Aorta (tissue), 5 donors: ENCODE results near the gene TSTD1. TPM values are rescaled to one million over a fixed set of nuclear protein-coding genes. Genes with fewer than 3 reads are reported as not detected.
A peak's percentile ranks its signal among the peaks of the same experiment; 100 is the strongest.

Source experiments
- ATAC-seq: fragments of 200-7000 bp; cut with Tn5 transposase; one replicate; pipeline ENCODE4 v1.9.1; 2022; ENCODE audit warnings: moderate library complexity; ENCODE audit not compliant: low FRiP score
- DNase-seq, 2 donors: peaks; one replicate each; pipeline ENCODE4 v3.0.0-alpha.2; 2020
- H3K27ac ChIP-seq, 2 donors: one replicate each; pipeline ENCODE4 v1.5.1; 2013; ENCODE audit warnings: low read length in 2 of 2, mild to moderate bottlenecking in 2 of 2, moderate library complexity in 2 of 2, control low read depth in 1 of 2, inconsistent platforms in 1 of 2, low read depth in 1 of 2
- H3K27me3 ChIP-seq, 2 donors: one replicate each; pipeline ENCODE4 v1.6.1; 2013; ENCODE audit warnings: control low read depth in 1 of 2, low read length in 1 of 2, mild to moderate bottlenecking in 1 of 2, moderate library complexity in 1 of 2; ENCODE audit not compliant: insufficient read depth in 2 of 2, control insufficient read depth in 1 of 2
- H3K36me3 ChIP-seq, 2 donors: one replicate each; pipeline ENCODE4 v1.6.1; 2013; ENCODE audit warnings: control low read depth in 1 of 2, low read length in 1 of 2, mild to moderate bottlenecking in 1 of 2; ENCODE audit not compliant: insufficient read depth in 2 of 2, control insufficient read depth in 1 of 2
- H3K4me1 ChIP-seq, 2 donors: one replicate each; pipeline ENCODE4 v1.6.1; 2013; ENCODE audit warnings: low read length in 2 of 2, control low read depth in 1 of 2, mild to moderate bottlenecking in 1 of 2, moderate library complexity in 1 of 2; ENCODE audit not compliant: insufficient read depth in 2 of 2, control insufficient read depth in 1 of 2
- H3K4me3 ChIP-seq, 2 donors: one replicate each; pipeline ENCODE4 v1.5.1; 2013; ENCODE audit warnings: low read length in 2 of 2, control low read depth in 1 of 2, mild to moderate bottlenecking in 1 of 2
- H3K9me3 ChIP-seq: one replicate; pipeline ENCODE4 v1.6.1; 2013; ENCODE audit warnings: mild to moderate bottlenecking, low read length; ENCODE audit not compliant: control insufficient read depth
- whole genome bisulfite sequencing, 2 donors: extraction: QIAGEN DNeasy Blood & Tissue Kit; methylation state at CpG; one replicate each; pipeline ENCODE4 v1.1.7; 2013; 5-methylcytosine and 5-hydroxymethylcytosine counted together
- intact Hi-C, 2 donors: fragments of 100-400 bp; cut with DNase I; formaldehyde crosslinking; loops; one replicate each; pipeline versions ENCODE4 v1.14.2 to v1.15.0; 2022
- polyA plus RNA-seq, 2 donors: library from polyadenylated mRNA; stranded (reverse); fragments of 200-250 nt; gene quantifications; one replicate each; pipeline ENCODE4 v1.2.3, GENCODE V29; 2013
- total RNA-seq, 2 donors: library from RNA; stranded (reverse); fragmentation: NEBNext Ultra II Directional; extraction: Animal tissue kit (Norgen Biotek cat#: 25700); gene quantifications; one replicate each; pipeline ENCODE4 v1.2.1, GENCODE V29; 2021
- donor health status: healthy with polysubstance abuse.
- donor health status: Bipolar disorder and iron deficiency.
- donor health status: DM: no; HTN: no; CAD: no.
- donor health status: DM: no; HTN: no; CAD: no.
- donor health status: DM: yes; HTN: yes; CAD: no.

The TSTD1 gene
- total and polyA plus RNA-seq, 4 donors: 9.1 to 31.9 (median 12.9) TPM

GRCh38 chr1:161080441-161081405 lies 42.0 kb upstream of the TSTD1 start:
- WGBS, 2 donors: 78 to 81% methylated on average over 5 of the region's 5 CpGs
- no peak overlapping the region for H3K27ac ChIP-seq
- H3K27me3 ChIP-seq: no peaks in the 10 kb centered on the region
- DNase-seq: no peak
- H3K4me1 ChIP-seq: no peaks in the 10 kb centered on the region
- ATAC-seq: no peak
- intact Hi-C loops: no loop called here
- H3K36me3 ChIP-seq: no peaks in the 10 kb centered on the region
- H3K9me3 ChIP-seq: no peaks in the 10 kb centered on the region
- no peak overlapping the region for H3K4me3 ChIP-seq

GRCh38 chr1:161079436-161080110 lies 40.8 kb upstream of the TSTD1 start:
- H3K4me1 ChIP-seq: no peaks in the 10 kb centered on the region
- no peak for ATAC-seq
- no peaks in the 10 kb centered on the region for H3K27me3 ChIP-seq
- H3K9me3 ChIP-seq: no peaks in the 10 kb centered on the region
- WGBS, 2 donors: 44 to 47% methylated on average over 39 to 41 of the region's 41 CpGs
- no peaks in the 10 kb centered on the region for H3K36me3 ChIP-seq
- peak in 1 of 2 donors; percentile 70 for DNase-seq
- intact Hi-C loops: no loop called here
- H3K27ac ChIP-seq: no peak overlapping the region
- no peak overlapping the region for H3K4me3 ChIP-seq

GRCh38 chr1:161077426-161077825 lies 38.7 kb upstream of the TSTD1 start:
- H3K27ac ChIP-seq: no peak overlapping the region
- no peak for ATAC-seq
- H3K9me3 ChIP-seq: no peaks in the 10 kb centered on the region
- H3K27me3 ChIP-seq: no peaks in the 10 kb centered on the region
- H3K4me3 ChIP-seq: no peak overlapping the region
- DNase-seq: peak in 1 of 2 donors; percentile 48
- no peaks in the 10 kb centered on the region for H3K36me3 ChIP-seq
- H3K4me1 ChIP-seq: no peaks in the 10 kb centered on the region
- intact Hi-C loops: no loop called here
- 60 to 68% methylated on average over 9 of the region's 9 CpGs for WGBS, 2 donors

- ATAC-seq (no peak), DNase-seq (peak in 1 of 2 donors; percentile 11)
- intact Hi-C loops: no loop called here
- no peaks in the 10 kb centered on the region for H3K4me1 ChIP-seq
- no peak overlapping the region for H3K27ac ChIP-seq
- no peak overlapping the region for H3K4me3 ChIP-seq
- H3K27me3 ChIP-seq: no peaks in the 10 kb centered on the region
- H3K9me3 ChIP-seq: no peaks in the 10 kb centered on the region
- H3K36me3 ChIP-seq: no peaks in the 10 kb centered on the region
Measured at GRCh38 chr1:161076410-161076809, 37.6 kb upstream of the TSTD1 start.

GRCh38 chr1:161074676-161075368 lies 36.1 kb upstream of the TSTD1 start:
- Histone ChIP-seq H3K27me3 (no peaks in the 10 kb centered on the region), H3K4me1 (no peaks in the 10 kb centered on the region), H3K4me3 (no peak overlapping the region), H3K9me3 (no peaks in the 10 kb centered on the region), H3K36me3 (no peaks in the 10 kb centered on the region), H3K27ac (no peak overlapping the region)
- 78 to 81% methylated on average over 12 of the region's 12 CpGs for WGBS, 2 donors
- intact Hi-C loops: no loop called here
- peak in 1 of 2 donors; percentile 53 for DNase-seq
- ATAC-seq: no peak

- Histone ChIP-seq H3K36me3 (no peaks in the 10 kb centered on the region), H3K27me3 (no peaks in the 10 kb centered on the region), H3K9me3 (no peaks in the 10 kb centered on the region), H3K4me1 (no peaks in the 10 kb centered on the region), H3K27ac (no peak overlapping the region), H3K4me3 (no peak overlapping the region)
- intact Hi-C loops: no loop called here
- WGBS, 2 donors: 74 to 78% methylated on average over 7 of the region's 7 CpGs
- ATAC-seq (peak; percentile 4), DNase-seq (peak in 1 of 2 donors; percentile 60)
Measured at GRCh38 chr1:161073474-161074121, 34.8 kb upstream of the TSTD1 start.

- H3K9me3 ChIP-seq: no peaks in the 10 kb centered on the region
- WGBS, 2 donors: 92 to 94% methylated on average over 17 to 19 of the region's 19 CpGs
- DNase-seq (no peak), ATAC-seq (no peak)
- no peaks in the 10 kb centered on the region for H3K4me1 ChIP-seq
- H3K36me3 ChIP-seq: no peaks in the 10 kb centered on the region
- H3K27me3 ChIP-seq: no peaks in the 10 kb centered on the region
- H3K4me3 ChIP-seq: no peak overlapping the region
- no peak overlapping the region for H3K27ac ChIP-seq
- intact Hi-C loops: no loop called here
Measured at GRCh38 chr1:161072751-161073449, 34.1 kb upstream of the TSTD1 start.

- intact Hi-C loops: no loop called here
- H3K4me1 ChIP-seq: no peaks in the 10 kb centered on the region
- peak in 1 of 2 donors; percentile 72 for DNase-seq
- H3K9me3 ChIP-seq: no peaks in the 10 kb centered on the region
- H3K27me3 ChIP-seq: no peaks in the 10 kb centered on the region
- no peaks in the 10 kb centered on the region for H3K36me3 ChIP-seq
- 78 to 79% methylated on average over 9 of the region's 9 CpGs for WGBS, 2 donors
- H3K4me3 ChIP-seq: no peak overlapping the region
- no peak overlapping the region for H3K27ac ChIP-seq
- ATAC-seq: no peak
Measured at GRCh38 chr1:161071886-161072371, 33.2 kb upstream of the TSTD1 start.
